Nephron progenitor cell (in vitro differentiated cells): ENCODE measurements around the gene USE1.

Experiments
- DNase-seq: peaks from one replicate; pipeline ENCODE4 v3.0.0; 2021
- H3K27ac Mint-ChIP-seq: 2 replicates; pipeline ENCODE4 v1.8.0; 2021; ENCODE audit warnings: mild to moderate bottlenecking, moderate library complexity, mixed read lengths
- H3K27me3 Mint-ChIP-seq: 2 replicates; pipeline ENCODE4 v1.8.0; 2021; ENCODE audit warnings: mild to moderate bottlenecking, low read depth, mixed read lengths; ENCODE audit not compliant: poor library complexity
- H3K36me3 Mint-ChIP-seq: 2 replicates; pipeline ENCODE4 v1.8.0; 2021; ENCODE audit warnings: low read depth, mixed read lengths
- H3K4me1 Mint-ChIP-seq: 2 replicates; pipeline ENCODE4 v1.8.0; 2021; ENCODE audit warnings: mixed read lengths
- H3K4me3 Mint-ChIP-seq: 2 replicates; pipeline ENCODE4 v1.8.0; 2021; ENCODE audit warnings: mild to moderate bottlenecking, moderate library complexity, mixed read lengths
- H3K9me3 Mint-ChIP-seq: 2 replicates; pipeline ENCODE4 v1.8.0; 2021; ENCODE audit warnings: mild to moderate bottlenecking, moderate library complexity, mixed read lengths
- CTCF ChIP-seq: fragments of 200-600 bp; sonication (generic); IDR thresholded peaks from 2 replicates; pipeline ENCODE4 v1.5.0; 2021; ENCODE audit warnings: antibody characterized with exemption

Gene USE1

GRCh38 chr19:17229890-17230289 is 14.7 kb downstream of the USE1 start:
- Mint-ChIP-seq H3K27ac (no peak overlapping the region), H3K4me3 (no peak overlapping the region), H3K4me1 (peaks cover 25% of the 10 kb centered on the region), H3K9me3 (no peaks in the 10 kb centered on the region), H3K27me3 (peaks cover 4% of the 10 kb centered on the region), H3K36me3 (peaks cover 32% of the 10 kb centered on the region)
- no peak for DNase-seq
- TF ChIP-seq CTCF: no peak

GRCh38 chr19:17232258-17232657 is 17.1 kb downstream of the USE1 start:
- Mint-ChIP-seq H3K27ac (no peak overlapping the region), H3K36me3 (peaks cover 32% of the 10 kb centered on the region), H3K9me3 (no peaks in the 10 kb centered on the region), H3K4me1 (peaks cover 30% of the 10 kb centered on the region), H3K4me3 (no peak overlapping the region), H3K27me3 (peaks cover 4% of the 10 kb centered on the region)
- no peak for TF ChIP-seq CTCF
- DNase-seq: no peak

GRCh38 chr19:17234911-17235299 is 19.7 kb downstream of the USE1 start:
- H3K4me1 Mint-ChIP-seq: peaks cover 42% of the 10 kb centered on the region
- DNase-seq: peak; percentile 59
- peaks cover 45% of the 10 kb centered on the region for H3K36me3 Mint-ChIP-seq
- no peak for TF ChIP-seq CTCF
- H3K27ac Mint-ChIP-seq: no peak overlapping the region
- no peaks in the 10 kb centered on the region for H3K9me3 Mint-ChIP-seq
- H3K4me3 Mint-ChIP-seq: peak overlapping the region; percentile 65
- peaks cover 4% of the 10 kb centered on the region for H3K27me3 Mint-ChIP-seq

GRCh38 chr19:17235300-17235970 is 20.3 kb downstream of the USE1 start:
- peak; percentile 75 for DNase-seq
- no peak for TF ChIP-seq CTCF
- peaks cover 44% of the 10 kb centered on the region for H3K36me3 Mint-ChIP-seq
- no peak overlapping the region for H3K27ac Mint-ChIP-seq
- H3K27me3 Mint-ChIP-seq: peaks cover 4% of the 10 kb centered on the region
- H3K4me1 Mint-ChIP-seq: peaks cover 47% of the 10 kb centered on the region
- H3K4me3 Mint-ChIP-seq: peak overlapping the region; percentile 54
- H3K9me3 Mint-ChIP-seq: no peaks in the 10 kb centered on the region

- peaks cover 55% of the 10 kb centered on the region for H3K4me1 Mint-ChIP-seq
- H3K27ac Mint-ChIP-seq: peak overlapping the region; percentile 79
- H3K27me3 Mint-ChIP-seq: peaks cover 4% of the 10 kb centered on the region
- peaks cover 42% of the 10 kb centered on the region for H3K36me3 Mint-ChIP-seq
- peak overlapping the region; percentile 52 for H3K4me3 Mint-ChIP-seq
- DNase-seq: no peak
- TF ChIP-seq CTCF: no peak
- H3K9me3 Mint-ChIP-seq: no peaks in the 10 kb centered on the region
Measured at GRCh38 chr19:17235971-17236777, 21.0 kb downstream of the USE1 start.
